Measurements from ENCODE around the gene CDH12.

- no peak for TF ChIP-seq CTCF (IDR thresholded peaks at IDR 0.05; ENCODE audit: extremely low read depth in 1 of 2, insufficient read depth in 1 of 2, low read depth in 1 of 2, low read length in 2 of 2)
- TF ChIP-seq POLR2A (IDR thresholded peaks at IDR 0.05; ENCODE audit: low read depth, low read length): no peak
- TF ChIP-seq JUN (IDR thresholded peaks at IDR 0.05; ENCODE audit: borderline replicate concordance, insufficient read depth, insufficient read length, low read depth): no peak
- TF ChIP-seq POLR2AphosphoS5 (IDR thresholded peaks at IDR 0.05; ENCODE audit: insufficient read depth, low read depth, low read length): no peak
Measured at GRCh38 chr5:22372826-22373660, 480.1 kb downstream of the CDH12 start.

Data from endothelial cell of umbilical vein (primary cell).